ENCODE measurements around the gene CXCL12.

The CXCL12 gene

DNA sequence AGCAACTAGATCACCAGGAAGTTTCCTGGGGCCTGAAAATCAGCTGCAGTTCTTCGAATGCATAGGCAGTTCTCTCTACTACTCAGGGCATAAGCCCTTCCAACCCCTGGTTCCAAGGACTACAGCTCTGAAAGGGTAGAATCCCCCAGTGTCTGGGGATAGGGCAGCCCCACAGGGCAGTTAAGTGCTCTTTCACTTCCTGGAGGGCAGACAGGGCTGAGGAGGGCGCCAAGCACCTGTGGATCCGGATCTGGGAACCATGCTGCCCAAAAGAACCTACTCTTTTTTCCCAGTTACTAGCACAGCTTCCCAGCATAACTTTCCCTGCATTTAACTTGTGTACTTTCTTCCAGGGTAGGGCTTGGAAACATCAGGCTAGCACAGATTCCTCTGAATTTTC, 41.1 kb downstream of the CXCL12 start:
- H3K36me3 ChIP-seq: no peaks in the 10 kb centered on the region
- no peaks in the 10 kb centered on the region for H3K4me1 ChIP-seq (ENCODE audit: control insufficient read depth in 1 of 2, insufficient read depth in 1 of 2, low read depth in 1 of 2, low read length in 1 of 2)
- no peak overlapping the region for H3K27ac ChIP-seq
- TF ChIP-seq, protein P1, sequence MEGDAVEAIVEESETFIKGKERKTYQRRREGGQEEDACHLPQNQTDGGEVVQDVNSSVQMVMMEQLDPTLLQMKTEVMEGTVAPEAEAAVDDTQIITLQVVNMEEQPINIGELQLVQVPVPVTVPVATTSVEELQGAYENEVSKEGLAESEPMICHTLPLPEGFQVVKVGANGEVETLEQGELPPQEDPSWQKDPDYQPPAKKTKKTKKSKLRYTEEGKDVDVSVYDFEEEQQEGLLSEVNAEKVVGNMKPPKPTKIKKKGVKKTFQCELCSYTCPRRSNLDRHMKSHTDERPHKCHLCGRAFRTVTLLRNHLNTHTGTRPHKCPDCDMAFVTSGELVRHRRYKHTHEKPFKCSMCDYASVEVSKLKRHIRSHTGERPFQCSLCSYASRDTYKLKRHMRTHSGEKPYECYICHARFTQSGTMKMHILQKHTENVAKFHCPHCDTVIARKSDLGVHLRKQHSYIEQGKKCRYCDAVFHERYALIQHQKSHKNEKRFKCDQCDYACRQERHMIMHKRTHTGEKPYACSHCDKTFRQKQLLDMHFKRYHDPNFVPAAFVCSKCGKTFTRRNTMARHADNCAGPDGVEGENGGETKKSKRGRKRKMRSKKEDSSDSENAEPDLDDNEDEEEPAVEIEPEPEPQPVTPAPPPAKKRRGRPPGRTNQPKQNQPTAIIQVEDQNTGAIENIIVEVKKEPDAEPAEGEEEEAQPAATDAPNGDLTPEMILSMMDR (IDR thresholded peaks at IDR 0.05): no peak
- no peaks in the 10 kb centered on the region for H3K9me3 ChIP-seq
- H3K4me3 ChIP-seq (ENCODE audit: low read depth in 1 of 2, low read length in 1 of 2): no peak overlapping the region
- no peaks in the 10 kb centered on the region for H3K27me3 ChIP-seq

GRCh38 chr10:44341886-44342285, 43.0 kb downstream of the CXCL12 start:
- Histone ChIP-seq H3K9me3 (no peaks in the 10 kb centered on the region), H3K36me3 (no peaks in the 10 kb centered on the region), H3K27me3 (no peaks in the 10 kb centered on the region), H3K4me1 (ENCODE audit: control insufficient read depth in 1 of 2, insufficient read depth in 1 of 2, low read depth in 1 of 2, low read length in 1 of 2) (no peaks in the 10 kb centered on the region), H3K4me3 (ENCODE audit: low read depth in 1 of 2, low read length in 1 of 2) (no peak overlapping the region), H3K27ac (no peak overlapping the region)
- TF ChIP-seq, protein P1 (IDR thresholded peaks at IDR 0.05): no peak

- no peaks in the 10 kb centered on the region for H3K4me1 ChIP-seq (ENCODE audit: control insufficient read depth in 1 of 2, insufficient read depth in 1 of 2, low read depth in 1 of 2, low read length in 1 of 2)
- no peaks in the 10 kb centered on the region for H3K9me3 ChIP-seq
- no peaks in the 10 kb centered on the region for H3K36me3 ChIP-seq
- H3K4me3 ChIP-seq (ENCODE audit: low read depth in 1 of 2, low read length in 1 of 2): no peak overlapping the region
- H3K27me3 ChIP-seq: no peaks in the 10 kb centered on the region
- TF ChIP-seq, protein P1 (IDR thresholded peaks at IDR 0.05): no peak
- H3K27ac ChIP-seq: no peak overlapping the region
Observed at GRCh38 chr10:44340557-44340956, 44.3 kb downstream of the CXCL12 start.

DNA sequence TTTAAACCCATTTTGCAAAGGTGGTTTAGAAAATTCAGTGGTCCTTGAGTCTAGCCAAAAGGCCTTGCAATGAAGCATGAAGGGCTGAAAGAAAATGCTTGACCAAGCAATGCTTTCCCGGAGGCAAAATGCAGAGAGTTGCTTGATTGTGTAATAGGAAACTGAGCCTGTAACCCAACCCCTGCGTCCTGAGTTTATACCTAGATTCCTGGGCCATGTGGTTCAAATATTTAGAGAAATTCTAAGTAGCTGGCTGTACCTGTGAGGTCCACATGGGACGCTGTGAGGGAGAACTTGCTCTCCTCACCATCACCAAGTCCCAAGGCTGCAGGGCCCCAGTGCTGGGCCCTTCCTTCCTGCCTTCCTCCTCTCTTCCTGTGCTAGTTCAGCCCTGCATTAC, 45.7 kb downstream of the CXCL12 start:
- Histone ChIP-seq H3K36me3 (no peaks in the 10 kb centered on the region), H3K27me3 (no peaks in the 10 kb centered on the region), H3K27ac (no peak overlapping the region), H3K9me3 (no peaks in the 10 kb centered on the region), H3K4me1 (ENCODE audit: control insufficient read depth in 1 of 2, insufficient read depth in 1 of 2, low read depth in 1 of 2, low read length in 1 of 2) (no peaks in the 10 kb centered on the region), H3K4me3 (ENCODE audit: low read depth in 1 of 2, low read length in 1 of 2) (no peak overlapping the region)
- TF ChIP-seq, protein P1 (IDR thresholded peaks at IDR 0.05): no peak

DNA sequence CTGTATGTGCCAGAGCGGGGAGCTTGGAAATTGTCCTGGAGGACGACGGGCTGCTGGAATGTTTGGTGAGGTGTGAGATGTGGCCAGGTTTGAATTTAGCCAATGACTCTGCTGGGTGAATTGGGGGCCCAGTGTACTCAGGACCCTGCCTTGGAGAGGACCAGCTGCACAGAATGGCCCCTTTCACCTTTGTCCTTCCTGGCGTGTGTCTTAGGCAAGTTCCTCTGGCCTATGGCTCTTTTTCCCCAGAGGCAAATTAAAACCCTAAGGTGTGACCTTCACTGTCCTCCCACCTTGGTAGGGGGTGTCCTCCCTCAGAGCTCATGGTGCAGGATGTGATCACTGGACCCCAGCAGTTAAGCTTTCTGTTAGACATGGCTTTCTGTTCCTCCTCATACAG, 47.8 kb downstream of the CXCL12 start:
- H3K36me3 ChIP-seq: no peaks in the 10 kb centered on the region
- H3K4me3 ChIP-seq (ENCODE audit: low read depth in 1 of 2, low read length in 1 of 2): no peak overlapping the region
- no peak overlapping the region for H3K27ac ChIP-seq
- TF ChIP-seq, protein P1 (IDR thresholded peaks at IDR 0.05): no peak
- no peaks in the 10 kb centered on the region for H3K9me3 ChIP-seq
- H3K27me3 ChIP-seq: no peaks in the 10 kb centered on the region
- no peaks in the 10 kb centered on the region for H3K4me1 ChIP-seq (ENCODE audit: control insufficient read depth in 1 of 2, insufficient read depth in 1 of 2, low read depth in 1 of 2, low read length in 1 of 2)
